HepG2 (cell line): ENCODE results near the gene CELSR2. TPM values are rescaled to one million over a fixed set of nuclear protein-coding genes. Genes with fewer than 3 reads are reported as not detected.

Source experiments
- ASH2L ChIP-seq: fragments of 300-600, 200-600 bp; sonication (generic); IDR thresholded peaks from 2 replicates; pipeline ENCODE4 v1.7.0; 2017; ENCODE audit warnings: low read depth, mild to moderate bottlenecking, moderate library complexity, mixed read lengths, low read length; ENCODE audit not compliant: insufficient read length
- CC2D1A ChIP-seq: sonication (generic); formaldehyde crosslinking; IDR thresholded peaks from 2 replicates; pipeline ENCODE4 v1.8.1; 2023; ENCODE audit warnings: mild to moderate bottlenecking, missing genetic modification reagents
- RCOR2 ChIP-seq: IDR thresholded peaks from 2 replicates; pipeline ENCODE4 v1.6.1; 2016; ENCODE audit warnings: missing biosample characterization, missing genetic modification reagents
- SKI ChIP-seq: fragments of 450-650 bp; IDR thresholded peaks from one replicate; pipeline ENCODE4 v1.6.1; 2018; ENCODE audit warnings: mild to moderate bottlenecking; ENCODE audit not compliant: partially characterized antibody
- SMARCE1 ChIP-seq: fragments of 450-650 bp; IDR thresholded peaks from 2 replicates; pipeline ENCODE4 v1.6.1; 2017; ENCODE audit warnings: borderline replicate concordance
- SP1 ChIP-seq, 2 experiments: fragments of 450-650 bp in 1 of 2; sonication (generic) in 1 of 2; formaldehyde crosslinking in 1 of 2; IDR thresholded peaks; 2 replicates each; pipeline versions ENCODE4 v1.4.0 to v1.6.1; 2016 to 2020; ENCODE audit warnings: missing genetic modification reagents in 1 of 2
- ZNF143 ChIP-seq: sonication (generic); formaldehyde crosslinking; IDR thresholded peaks from 2 replicates; pipeline ENCODE4 v1.4.0; 2020; ENCODE audit warnings: missing genetic modification reagents
- ZNF274 ChIP-seq: sonication (generic); formaldehyde crosslinking; IDR thresholded peaks from 2 replicates; pipeline ENCODE4 v1.5.1; 2020; ENCODE audit warnings: mild to moderate bottlenecking, missing genetic modification reagents
- ZNF564 ChIP-seq: sonication (generic); formaldehyde crosslinking; IDR thresholded peaks from 2 replicates; pipeline ENCODE4 v1.8.1; 2023; ENCODE audit warnings: mild to moderate bottlenecking, missing genetic modification reagents
- ZNF598 ChIP-seq: sonication (generic); formaldehyde crosslinking; IDR thresholded peaks from 2 replicates; pipeline ENCODE4 v1.5.1; 2020; ENCODE audit warnings: mild to moderate bottlenecking, missing genetic modification reagents, borderline replicate concordance
- ZNF761 ChIP-seq: sonication (generic); formaldehyde crosslinking; conservative IDR thresholded peaks from 2 replicates; pipeline ENCODE4 v1.4.0; 2020; ENCODE audit warnings: mild to moderate bottlenecking, missing genetic modification reagents
- polyA plus RNA-seq, 8 experiments: library from polyadenylated mRNA; depleted of rRNA in 3 of 8; stranded (reverse) in 7 of 8; unstranded in 1 of 8; fragments of >200 nt; fragmentation: Illumina TruSeq in 4 of 8; extraction: Trizol in 4 of 8; gene quantifications; 2 replicates each; pipeline versions ENCODE4 v1.2.1 to v1.2.3, GENCODE V29; 2011 to 2016; ENCODE audit warnings: low read depth in 4 of 8, missing spikeins in 1 of 8, mixed read lengths in 1 of 8; ENCODE audit not compliant: insufficient read depth in 1 of 8
- total RNA-seq, 5 experiments: library from RNA; depleted of rRNA; stranded (reverse); fragments of >200 nt; fragmentation: Illumina TruSeq; extraction: Trizol; gene quantifications; 2 replicates each; pipeline ENCODE4 v1.2.3, GENCODE V29; 2016; ENCODE audit warnings: low read depth in 1 of 5
- TF ChIP-seq, protein P1 (sequence below): sonication (generic); formaldehyde crosslinking; IDR thresholded peaks from 2 replicates; pipeline ENCODE4 v1.4.0; 2020; ENCODE audit warnings: missing genetic modification reagents
- TF ChIP-seq, protein P2 (sequence below): sonication (generic); formaldehyde crosslinking; IDR thresholded peaks from 2 replicates; pipeline ENCODE4 v1.4.0; 2020; ENCODE audit warnings: missing genetic modification reagents, borderline replicate concordance
- TF ChIP-seq, protein P3 (sequence below): sonication (generic); formaldehyde crosslinking; IDR thresholded peaks from 2 replicates; pipeline ENCODE4 v1.4.0; 2020; ENCODE audit warnings: missing genetic modification reagents
- TF ChIP-seq, protein P4 (sequence below): sonication (generic); formaldehyde crosslinking; IDR thresholded peaks from 2 replicates; pipeline ENCODE4 v1.5.0; 2020; ENCODE audit warnings: missing genetic modification reagents
- TF ChIP-seq, protein P5 (sequence below), 2 experiments: fragments of 450-650 bp in 1 of 2; sonication (generic) in 1 of 2; formaldehyde crosslinking; IDR thresholded peaks; 2 replicates each; pipeline versions ENCODE4 v1.5.0 to v1.8.0; 2020 to 2022; ENCODE audit warnings: mild to moderate bottlenecking in 1 of 2, missing genetic modification reagents in 1 of 2

Gene CELSR2
- total and polyA plus RNA-seq, 2 of the 13 experiments (the other 11 are each of a cell fraction or from before 2014, with no cell fraction given) = 4.0 to 6.6 TPM

DNA sequence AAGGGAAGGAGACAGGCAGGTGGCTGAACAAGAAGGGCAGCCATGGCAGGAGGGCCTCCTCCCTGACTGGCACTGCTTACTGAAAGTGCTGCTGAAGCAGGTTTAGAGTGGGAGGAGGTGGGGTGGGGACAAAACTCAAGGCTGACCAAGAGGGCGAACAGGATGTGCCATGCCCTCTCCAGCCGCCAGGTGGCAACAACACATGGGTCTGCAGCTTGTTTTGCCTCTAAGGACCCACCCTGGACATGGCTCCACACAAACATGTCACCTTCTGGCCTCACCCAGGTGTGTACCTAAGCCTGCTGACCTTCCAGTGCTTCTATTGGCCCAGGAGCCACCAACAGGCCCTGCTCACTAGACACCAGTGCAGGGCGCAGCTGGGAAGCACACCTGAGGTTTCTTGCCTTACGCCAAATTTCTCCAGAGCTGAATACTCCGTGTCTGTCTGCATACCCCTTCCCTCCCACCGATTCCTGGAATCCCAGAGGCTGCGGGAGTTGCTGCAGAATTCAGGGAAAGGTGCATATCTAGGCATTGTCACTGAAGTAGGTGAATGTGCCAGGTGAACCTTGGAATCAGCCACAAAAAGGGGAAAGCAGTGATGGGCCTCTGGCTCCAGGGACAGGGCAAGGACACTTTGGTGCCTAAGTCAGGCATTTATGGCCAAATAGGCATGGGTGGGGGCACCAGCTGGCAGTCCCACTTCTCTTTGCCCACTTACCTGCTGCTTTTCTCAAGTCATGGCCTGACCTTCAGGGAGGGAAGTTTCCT is 28.3 kb downstream of the CELSR2 start (continued):
- TF ChIP-seq, protein P1, sequence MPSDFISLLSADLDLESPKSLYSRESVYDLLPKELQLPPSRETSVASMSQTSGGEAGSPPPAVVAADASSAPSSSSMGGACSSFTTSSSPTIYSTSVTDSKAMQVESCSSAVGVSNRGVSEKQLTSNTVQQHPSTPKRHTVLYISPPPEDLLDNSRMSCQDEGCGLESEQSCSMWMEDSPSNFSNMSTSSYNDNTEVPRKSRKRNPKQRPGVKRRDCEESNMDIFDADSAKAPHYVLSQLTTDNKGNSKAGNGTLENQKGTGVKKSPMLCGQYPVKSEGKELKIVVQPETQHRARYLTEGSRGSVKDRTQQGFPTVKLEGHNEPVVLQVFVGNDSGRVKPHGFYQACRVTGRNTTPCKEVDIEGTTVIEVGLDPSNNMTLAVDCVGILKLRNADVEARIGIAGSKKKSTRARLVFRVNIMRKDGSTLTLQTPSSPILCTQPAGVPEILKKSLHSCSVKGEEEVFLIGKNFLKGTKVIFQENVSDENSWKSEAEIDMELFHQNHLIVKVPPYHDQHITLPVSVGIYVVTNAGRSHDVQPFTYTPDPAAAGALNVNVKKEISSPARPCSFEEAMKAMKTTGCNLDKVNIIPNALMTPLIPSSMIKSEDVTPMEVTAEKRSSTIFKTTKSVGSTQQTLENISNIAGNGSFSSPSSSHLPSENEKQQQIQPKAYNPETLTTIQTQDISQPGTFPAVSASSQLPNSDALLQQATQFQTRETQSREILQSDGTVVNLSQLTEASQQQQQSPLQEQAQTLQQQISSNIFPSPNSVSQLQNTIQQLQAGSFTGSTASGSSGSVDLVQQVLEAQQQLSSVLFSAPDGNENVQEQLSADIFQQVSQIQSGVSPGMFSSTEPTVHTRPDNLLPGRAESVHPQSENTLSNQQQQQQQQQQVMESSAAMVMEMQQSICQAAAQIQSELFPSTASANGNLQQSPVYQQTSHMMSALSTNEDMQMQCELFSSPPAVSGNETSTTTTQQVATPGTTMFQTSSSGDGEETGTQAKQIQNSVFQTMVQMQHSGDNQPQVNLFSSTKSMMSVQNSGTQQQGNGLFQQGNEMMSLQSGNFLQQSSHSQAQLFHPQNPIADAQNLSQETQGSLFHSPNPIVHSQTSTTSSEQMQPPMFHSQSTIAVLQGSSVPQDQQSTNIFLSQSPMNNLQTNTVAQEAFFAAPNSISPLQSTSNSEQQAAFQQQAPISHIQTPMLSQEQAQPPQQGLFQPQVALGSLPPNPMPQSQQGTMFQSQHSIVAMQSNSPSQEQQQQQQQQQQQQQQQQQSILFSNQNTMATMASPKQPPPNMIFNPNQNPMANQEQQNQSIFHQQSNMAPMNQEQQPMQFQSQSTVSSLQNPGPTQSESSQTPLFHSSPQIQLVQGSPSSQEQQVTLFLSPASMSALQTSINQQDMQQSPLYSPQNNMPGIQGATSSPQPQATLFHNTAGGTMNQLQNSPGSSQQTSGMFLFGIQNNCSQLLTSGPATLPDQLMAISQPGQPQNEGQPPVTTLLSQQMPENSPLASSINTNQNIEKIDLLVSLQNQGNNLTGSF (CRISPR knock-in tag) = no peak
- no peak for TF ChIP-seq SKI
- no peak for TF ChIP-seq ZNF564 (CRISPR knock-in tag)
- TF ChIP-seq SMARCE1 = no peak
- TF ChIP-seq, protein P2, sequence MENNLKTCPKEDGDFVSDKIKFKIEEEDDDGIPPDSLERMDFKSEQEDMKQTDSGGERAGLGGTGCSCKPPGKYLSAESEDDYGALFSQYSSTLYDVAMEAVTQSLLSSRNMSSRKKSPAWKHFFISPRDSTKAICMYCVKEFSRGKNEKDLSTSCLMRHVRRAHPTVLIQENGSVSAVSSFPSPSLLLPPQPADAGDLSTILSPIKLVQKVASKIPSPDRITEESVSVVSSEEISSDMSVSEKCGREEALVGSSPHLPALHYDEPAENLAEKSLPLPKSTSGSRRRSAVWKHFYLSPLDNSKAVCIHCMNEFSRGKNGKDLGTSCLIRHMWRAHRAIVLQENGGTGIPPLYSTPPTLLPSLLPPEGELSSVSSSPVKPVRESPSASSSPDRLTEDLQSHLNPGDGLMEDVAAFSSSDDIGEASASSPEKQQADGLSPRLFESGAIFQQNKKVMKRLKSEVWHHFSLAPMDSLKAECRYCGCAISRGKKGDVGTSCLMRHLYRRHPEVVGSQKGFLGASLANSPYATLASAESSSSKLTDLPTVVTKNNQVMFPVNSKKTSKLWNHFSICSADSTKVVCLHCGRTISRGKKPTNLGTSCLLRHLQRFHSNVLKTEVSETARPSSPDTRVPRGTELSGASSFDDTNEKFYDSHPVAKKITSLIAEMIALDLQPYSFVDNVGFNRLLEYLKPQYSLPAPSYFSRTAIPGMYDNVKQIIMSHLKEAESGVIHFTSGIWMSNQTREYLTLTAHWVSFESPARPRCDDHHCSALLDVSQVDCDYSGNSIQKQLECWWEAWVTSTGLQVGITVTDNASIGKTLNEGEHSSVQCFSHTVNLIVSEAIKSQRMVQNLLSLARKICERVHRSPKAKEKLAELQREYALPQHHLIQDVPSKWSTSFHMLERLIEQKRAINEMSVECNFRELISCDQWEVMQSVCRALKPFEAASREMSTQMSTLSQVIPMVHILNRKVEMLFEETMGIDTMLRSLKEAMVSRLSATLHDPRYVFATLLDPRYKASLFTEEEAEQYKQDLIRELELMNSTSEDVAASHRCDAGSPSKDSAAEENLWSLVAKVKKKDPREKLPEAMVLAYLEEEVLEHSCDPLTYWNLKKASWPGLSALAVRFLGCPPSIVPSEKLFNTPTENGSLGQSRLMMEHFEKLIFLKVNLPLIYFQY (CRISPR knock-in tag) = peak; percentile 69; the same call in 1 of the 2 replicates
- TF ChIP-seq ASH2L = no peak
- no peak for TF ChIP-seq RCOR2 (CRISPR knock-in tag)
- peak; percentile 85; the same call in 1 of the 2 replicates for TF ChIP-seq ZNF598
- peak; percentile 38; the same call in 1 of the 2 replicates for TF ChIP-seq ZNF143
- TF ChIP-seq, protein P3, sequence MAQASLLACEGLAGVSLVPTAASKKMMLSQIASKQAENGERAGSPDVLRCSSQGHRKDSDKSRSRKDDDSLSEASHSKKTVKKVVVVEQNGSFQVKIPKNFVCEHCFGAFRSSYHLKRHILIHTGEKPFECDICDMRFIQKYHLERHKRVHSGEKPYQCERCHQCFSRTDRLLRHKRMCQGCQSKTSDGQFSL (CRISPR knock-in tag) = no peak
- TF ChIP-seq, protein P4, sequence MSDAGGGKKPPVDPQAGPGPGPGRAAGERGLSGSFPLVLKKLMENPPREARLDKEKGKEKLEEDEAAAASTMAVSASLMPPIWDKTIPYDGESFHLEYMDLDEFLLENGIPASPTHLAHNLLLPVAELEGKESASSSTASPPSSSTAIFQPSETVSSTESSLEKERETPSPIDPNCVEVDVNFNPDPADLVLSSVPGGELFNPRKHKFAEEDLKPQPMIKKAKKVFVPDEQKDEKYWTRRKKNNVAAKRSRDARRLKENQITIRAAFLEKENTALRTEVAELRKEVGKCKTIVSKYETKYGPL (CRISPR knock-in tag) = no peak
- TF ChIP-seq ZNF761 (CRISPR knock-in tag) = no peak
- TF ChIP-seq CC2D1A (CRISPR knock-in tag) = no peak
- peak; percentile 40; the same call in 1 of the 2 replicates for TF ChIP-seq ZNF274 (CRISPR knock-in tag)
- TF ChIP-seq, protein P5, sequence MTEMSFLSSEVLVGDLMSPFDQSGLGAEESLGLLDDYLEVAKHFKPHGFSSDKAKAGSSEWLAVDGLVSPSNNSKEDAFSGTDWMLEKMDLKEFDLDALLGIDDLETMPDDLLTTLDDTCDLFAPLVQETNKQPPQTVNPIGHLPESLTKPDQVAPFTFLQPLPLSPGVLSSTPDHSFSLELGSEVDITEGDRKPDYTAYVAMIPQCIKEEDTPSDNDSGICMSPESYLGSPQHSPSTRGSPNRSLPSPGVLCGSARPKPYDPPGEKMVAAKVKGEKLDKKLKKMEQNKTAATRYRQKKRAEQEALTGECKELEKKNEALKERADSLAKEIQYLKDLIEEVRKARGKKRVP (CRISPR knock-in tag; IDR thresholded peaks at IDR 0.05) = no peak
- TF ChIP-seq SP1 (IDR thresholded peaks at IDR 0.05) = no peak
- TF ChIP-seq SP1 (CRISPR knock-in tag; IDR thresholded peaks at IDR 0.05) = peak; percentile 62
